OCI-LY7 (cell line): ENCODE measurements around the gene C9orf50. TPM values are rescaled to one million over a fixed set of nuclear protein-coding genes. Genes with fewer than 3 reads are reported as not detected.
A peak's percentile ranks its signal among the peaks of the same experiment; 100 is the strongest.

Experiments used
- BruUV-seq: library from RNA; stranded (reverse); fragments of 400-500 nt; replicated peaks from 2 replicates; lab custom pipeline; 2021; lab: Mats Ljungman, UMichigan
- CTCF ChIA-PET: fragments of 300-600 bp; sonication (Branson Sonifier 250); formaldehyde crosslinking; loops from one replicate; lab custom pipeline; 2022; ENCODE audit warnings: antibody characterized with exemption; ENCODE audit not compliant: unreplicated experiment; lab: Charles Lee
- POLR2A ChIA-PET: fragments of 300-600 bp; sonication (Branson Sonifier 250); formaldehyde crosslinking; loops from one replicate; lab custom pipeline; 2022; ENCODE audit warnings: antibody characterized with exemption; lab: Charles Lee
- DNase-seq: peaks from one replicate; pipeline ENCODE4 v3.0.0-alpha.2; 2015; ENCODE audit warnings: low spot score
- H2AFZ ChIP-seq: fragments of 200-600 bp; sonication (generic), shearing (Covaris generic); 2 replicates; pipeline ENCODE4 v1.6.1; 2014; ENCODE audit warnings: mild to moderate bottlenecking, antibody characterized with exemption, low read length, moderate library complexity
- H3K27ac ChIP-seq: fragments of 200-600 bp; sonication (generic); 2 replicates; pipeline ENCODE4 v1.5.1; 2014; ENCODE audit warnings: mixed run types, low read depth, mild to moderate bottlenecking, moderate library complexity, low read length, inconsistent platforms; ENCODE audit not compliant: poor library complexity, severe bottlenecking
- H3K36me3 ChIP-seq: fragments of 200-600 bp; sonication (generic); 2 replicates; pipeline ENCODE4 v1.6.1; 2014; ENCODE audit warnings: mild to moderate bottlenecking, antibody characterized with exemption, low read length, moderate library complexity, mixed read lengths; ENCODE audit not compliant: insufficient read depth
- H3K4me1 ChIP-seq: fragments of 200-600 bp; sonication (generic); 2 replicates; pipeline ENCODE4 v1.5.1; 2014; ENCODE audit warnings: mild to moderate bottlenecking, low read length; ENCODE audit not compliant: insufficient read depth, poor library complexity, severe bottlenecking
- H3K4me2 ChIP-seq: fragments of 200-600 bp; sonication (generic); 2 replicates; pipeline ENCODE4 v1.6.1; 2014; ENCODE audit warnings: mild to moderate bottlenecking, low read length
- H3K4me3 ChIP-seq: fragments of 200-600 bp; sonication (generic); 2 replicates; pipeline ENCODE4 v1.5.1; 2014; ENCODE audit warnings: mild to moderate bottlenecking, low read depth, low read length; ENCODE audit not compliant: poor library complexity, severe bottlenecking
- H3K79me2 ChIP-seq: fragments of 200-600 bp; sonication (generic); 2 replicates; pipeline ENCODE4 v1.6.1; 2016; ENCODE audit warnings: low read depth, mild to moderate bottlenecking, low read length, moderate library complexity, mixed read lengths; ENCODE audit not compliant: insufficient read depth
- H3K9me2 ChIP-seq: fragments of 200-600 bp; sonication (generic); 2 replicates; pipeline ENCODE4 v1.6.1; 2016; ENCODE audit warnings: mild to moderate bottlenecking, low read length, mixed read lengths; ENCODE audit not compliant: insufficient read depth
- H3K9me3 ChIP-seq: fragments of 200-600 bp; sonication (generic); 2 replicates; pipeline ENCODE4 v1.6.1; 2014; ENCODE audit warnings: mild to moderate bottlenecking, mixed run types, low read length, mixed read lengths
- H4K20me1 ChIP-seq: fragments of 200-600 bp; sonication (generic); 2 replicates; pipeline ENCODE4 v1.6.1; 2014; ENCODE audit warnings: mild to moderate bottlenecking, antibody characterized with exemption, low read length, moderate library complexity, mixed read lengths; ENCODE audit not compliant: insufficient read depth
- EZH2phosphoT487 ChIP-seq: fragments of 200-600 bp; sonication (generic); IDR thresholded peaks from 2 replicates; pipeline ENCODE4 v1.6.1; 2018; ENCODE audit warnings: low read depth, borderline replicate concordance, mild to moderate bottlenecking, mixed run types, antibody characterized with exemption, low read length, moderate library complexity, mixed read lengths
- intact Hi-C: fragments of 100-400 bp; cut with micrococcal nuclease; formaldehyde crosslinking; loops from one replicate; pipeline ENCODE4 v1.10.0; 2022; ENCODE audit not compliant: unreplicated experiment
- total RNA-seq, 2 experiments: library from RNA; depleted of rRNA in 1 of 2; stranded (reverse); fragments of >200 nt in 1 of 2; shearing (Covaris generic) in 1 of 2; gene quantifications; 2 replicates each; pipeline ENCODE4 v1.2.3, GENCODE V29; 2014 to 2022
- TF ChIP-seq, protein P1 (sequence below): fragments of 200-600 bp; sonication (generic); conservative IDR thresholded peaks from 2 replicates; pipeline ENCODE4 v1.5.1; 2014; ENCODE audit warnings: mild to moderate bottlenecking, antibody characterized with exemption, low read length, moderate library complexity, mixed read lengths

The C9orf50 gene
- total RNA-seq, 2 experiments from 2014 or later, result not detected

DNA sequence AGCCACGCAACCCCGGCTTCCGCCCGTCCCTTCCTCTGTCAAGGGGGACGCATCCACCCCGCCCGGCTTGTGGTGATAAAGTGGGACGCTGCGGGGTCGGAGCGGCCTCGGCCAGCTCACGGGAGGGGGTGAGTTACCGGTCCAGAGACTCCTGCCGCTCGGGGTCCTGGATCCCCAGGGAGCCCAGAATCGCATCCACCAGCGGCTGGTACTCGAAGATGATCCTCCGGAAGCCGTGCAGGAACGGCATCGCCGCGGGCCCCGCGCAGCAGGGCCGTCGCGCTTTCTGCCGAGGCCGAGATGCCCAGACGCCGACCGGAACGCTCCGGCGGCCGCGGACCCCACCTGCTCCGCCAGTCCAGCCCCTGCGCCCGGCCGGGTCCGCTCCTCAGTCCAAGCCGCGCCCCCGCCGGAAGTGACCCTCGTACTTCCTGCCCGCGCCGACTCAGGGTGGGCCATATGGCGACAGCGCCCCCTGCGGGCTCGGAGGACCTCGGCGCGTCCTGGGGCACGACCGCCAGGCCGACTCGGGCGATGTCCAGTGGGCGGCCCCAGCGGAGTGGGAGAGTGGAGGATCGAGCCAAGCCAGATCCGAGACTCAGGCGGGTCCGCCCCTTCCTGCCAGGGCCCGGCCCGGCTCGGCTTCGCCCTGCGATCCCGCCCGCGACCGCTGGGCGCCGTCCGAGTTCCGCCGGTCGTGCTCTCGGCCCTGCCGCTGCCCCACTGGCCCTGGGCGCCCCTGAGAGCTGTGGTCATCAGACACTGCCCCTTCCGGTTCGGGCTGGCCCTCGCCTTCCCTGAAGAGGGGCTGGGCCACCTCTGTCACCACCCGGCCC is 21.1 kb upstream of the C9orf50 start, which contains the start of gene ASB6:
TSS of gene ASB6 (minus strand) at position 402 of the 836 bp plus-strand sequence. CDS start at position 250, 152 bp downstream.
- Histone ChIP-seq H2AFZ (peak within 1 kb of the TSS; percentile 85), H3K27ac (peak within 1 kb of the TSS; percentile 9), H3K4me3 (peak within 1 kb of the TSS; percentile 97), H3K9me3 (no peaks in the 10 kb centered on the region), H3K36me3 (peaks cover 27% of the 10 kb centered on the region), H3K9me2 (no peaks in the 10 kb centered on the region), H3K79me2 (peaks cover 12% of the 10 kb centered on the region), H3K4me2 (peak within 1 kb of the TSS; percentile 81), H3K4me1 (peaks cover 11% of the 10 kb centered on the region), H4K20me1 (no peaks in the 10 kb centered on the region)
- no TSS peak for BruUV-seq
- CTCF ChIA-PET, result no interaction called here
- POLR2A ChIA-PET, result no interaction called here
- intact Hi-C loops, result loop anchor here (2.0 to 5.0 kb wide), 2 partner anchors 95 to 143 kb away; no protein-coding TSS in a partner anchor
- DNase-seq, result peak; percentile 93
- TF ChIP-seq, protein P1, sequence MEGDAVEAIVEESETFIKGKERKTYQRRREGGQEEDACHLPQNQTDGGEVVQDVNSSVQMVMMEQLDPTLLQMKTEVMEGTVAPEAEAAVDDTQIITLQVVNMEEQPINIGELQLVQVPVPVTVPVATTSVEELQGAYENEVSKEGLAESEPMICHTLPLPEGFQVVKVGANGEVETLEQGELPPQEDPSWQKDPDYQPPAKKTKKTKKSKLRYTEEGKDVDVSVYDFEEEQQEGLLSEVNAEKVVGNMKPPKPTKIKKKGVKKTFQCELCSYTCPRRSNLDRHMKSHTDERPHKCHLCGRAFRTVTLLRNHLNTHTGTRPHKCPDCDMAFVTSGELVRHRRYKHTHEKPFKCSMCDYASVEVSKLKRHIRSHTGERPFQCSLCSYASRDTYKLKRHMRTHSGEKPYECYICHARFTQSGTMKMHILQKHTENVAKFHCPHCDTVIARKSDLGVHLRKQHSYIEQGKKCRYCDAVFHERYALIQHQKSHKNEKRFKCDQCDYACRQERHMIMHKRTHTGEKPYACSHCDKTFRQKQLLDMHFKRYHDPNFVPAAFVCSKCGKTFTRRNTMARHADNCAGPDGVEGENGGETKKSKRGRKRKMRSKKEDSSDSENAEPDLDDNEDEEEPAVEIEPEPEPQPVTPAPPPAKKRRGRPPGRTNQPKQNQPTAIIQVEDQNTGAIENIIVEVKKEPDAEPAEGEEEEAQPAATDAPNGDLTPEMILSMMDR, result peak; percentile 97
- TF ChIP-seq EZH2phosphoT487, result no peak

DNA sequence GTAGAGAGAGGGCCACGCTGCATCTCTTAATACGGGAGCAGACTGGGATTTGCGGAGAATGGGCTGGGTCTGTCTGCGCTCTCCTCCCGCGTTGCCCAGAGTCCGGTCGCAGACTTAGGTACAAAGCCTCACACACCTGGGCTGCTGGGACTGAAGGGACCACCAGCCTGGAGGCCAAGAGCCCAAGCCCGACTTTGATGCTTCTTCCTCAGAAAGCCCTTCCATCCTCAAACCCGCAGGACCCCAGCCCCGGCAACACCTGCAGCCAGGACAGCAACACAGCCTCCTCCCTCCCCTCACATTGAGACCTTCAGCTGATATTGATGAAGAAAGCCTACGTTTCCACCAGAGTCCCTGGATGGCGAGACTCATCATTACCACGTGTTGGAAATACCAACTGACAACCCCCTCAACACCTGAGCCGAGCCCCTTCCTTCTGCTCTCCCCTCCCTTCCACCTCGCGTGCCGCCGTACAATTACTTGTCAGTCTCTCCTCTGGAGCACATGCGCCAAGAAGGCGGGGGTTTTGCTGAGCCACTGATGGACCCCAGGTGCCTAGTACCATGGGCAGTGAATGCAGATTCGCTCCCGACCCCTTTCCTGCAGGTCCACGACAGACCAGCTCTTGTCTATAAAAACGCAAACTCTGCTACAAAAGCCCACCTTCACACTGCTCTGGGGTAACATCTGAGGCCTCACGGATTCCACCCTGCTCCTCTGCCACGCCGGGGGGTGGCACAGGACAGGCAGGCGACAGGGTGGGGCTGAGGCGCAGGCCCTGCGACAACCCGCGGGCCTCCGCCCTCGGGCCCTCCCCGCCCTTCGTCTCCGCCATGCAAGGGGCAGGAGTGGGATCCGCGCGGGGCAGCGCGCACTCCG is 20.2 kb upstream of the C9orf50 start:
- POLR2A ChIA-PET, result no interaction called here
- intact Hi-C loops, result loop anchor here (5.0 kb wide), 1 partner anchor 96 kb away; no protein-coding TSS in a partner anchor
- TF ChIP-seq, protein P1, result no peak
- TF ChIP-seq EZH2phosphoT487, result no peak
- Histone ChIP-seq H3K36me3 (peaks cover 33% of the 10 kb centered on the region), H4K20me1 (no peaks in the 10 kb centered on the region), H3K4me3 (peak overlapping the region; percentile 97), H3K9me3 (no peaks in the 10 kb centered on the region), H3K4me1 (peaks cover 11% of the 10 kb centered on the region), H3K27ac (no peak overlapping the region), H3K4me2 (peak overlapping the region; percentile 81), H3K79me2 (peaks cover 12% of the 10 kb centered on the region), H3K9me2 (no peaks in the 10 kb centered on the region), H2AFZ (peak overlapping the region; percentile 39; the same call in 1 of the 2 replicates)
- CTCF ChIA-PET, result interaction anchor here (0.6 kb wide), 1 partner anchor 781 kb away, joined by 3 read pairs; no protein-coding TSS in a partner anchor
- BruUV-seq, result no TSS peak
- no peak for DNase-seq
